Measurements from ENCODE around the gene PPBP. TPM values are rescaled to one million over a fixed set of nuclear protein-coding genes. Genes with fewer than 3 reads are reported as not detected.

Gene PPBP
- not detected for total RNA-seq (ENCODE audit: unreplicated experiment)
- long read RNA-seq, result 0 reads

GRCh38 chr4:73988061-73988460, at the start of gene PPBP:
Gene PPBP, minus strand, starts transcription at chr4:73988190. Its CDS starts 87 bp downstream, at chr4:73988103.
- H3K27ac Mint-ChIP-seq (ENCODE audit: unreplicated experiment), result no peak within 1 kb of the TSS
- no peak within 1 kb of the TSS for H3K4me3 Mint-ChIP-seq (ENCODE audit: unreplicated experiment)
- H3K4me1 Mint-ChIP-seq (ENCODE audit: unreplicated experiment), result peaks cover 7% of the 10 kb centered on the region
- no peak for TF ChIP-seq CTCF (IDR thresholded peaks at IDR 0.05; ENCODE audit: unreplicated experiment)
- peaks cover under 1% of the 10 kb centered on the region for H3K27me3 Mint-ChIP-seq (ENCODE audit: unreplicated experiment)
- H3K9me3 Mint-ChIP-seq (ENCODE audit: unreplicated experiment), result no peaks in the 10 kb centered on the region
- no peak for DNase-seq (ENCODE audit: low spot score)
- no peaks in the 10 kb centered on the region for H3K36me3 Mint-ChIP-seq (ENCODE audit: low read depth, unreplicated experiment)

- no peak for TF ChIP-seq CTCF (IDR thresholded peaks at IDR 0.05; ENCODE audit: unreplicated experiment)
- no peak for DNase-seq (ENCODE audit: low spot score)
- peak overlapping the region; percentile 93 for H3K4me3 Mint-ChIP-seq (ENCODE audit: unreplicated experiment)
- H3K9me3 Mint-ChIP-seq (ENCODE audit: unreplicated experiment), result no peaks in the 10 kb centered on the region
- H3K27ac Mint-ChIP-seq (ENCODE audit: unreplicated experiment), result no peak overlapping the region
- H3K27me3 Mint-ChIP-seq (ENCODE audit: unreplicated experiment), result no peaks in the 10 kb centered on the region
- H3K4me1 Mint-ChIP-seq (ENCODE audit: unreplicated experiment), result peaks cover 18% of the 10 kb centered on the region
- H3K36me3 Mint-ChIP-seq (ENCODE audit: low read depth, unreplicated experiment), result no peaks in the 10 kb centered on the region
Observed at GRCh38 chr4:74037076-74037955, 49.3 kb upstream of the PPBP start.

DNA sequence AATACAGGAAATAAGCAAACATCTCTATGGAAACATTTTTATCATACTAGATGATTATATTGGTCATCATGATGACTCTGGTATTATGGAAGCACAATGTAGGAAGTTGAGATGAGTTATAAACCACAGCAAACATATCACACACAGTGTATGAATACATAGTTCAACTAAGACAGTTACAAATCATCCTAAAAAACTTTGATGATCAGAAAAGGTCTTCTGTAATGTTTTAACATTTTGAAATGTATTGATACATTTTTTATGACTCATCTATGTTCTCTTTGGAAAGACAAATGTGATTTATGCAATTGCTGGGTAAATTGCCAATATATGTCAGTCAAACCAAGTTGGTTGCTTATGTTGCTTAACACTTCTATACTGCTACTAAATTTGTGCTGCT, 45.7 kb upstream of the PPBP start:
- no peaks in the 10 kb centered on the region for H3K9me3 Mint-ChIP-seq (ENCODE audit: unreplicated experiment)
- TF ChIP-seq CTCF (IDR thresholded peaks at IDR 0.05; ENCODE audit: unreplicated experiment), result no peak
- peaks cover 11% of the 10 kb centered on the region for H3K4me1 Mint-ChIP-seq (ENCODE audit: unreplicated experiment)
- no peak for DNase-seq (ENCODE audit: low spot score)
- H3K36me3 Mint-ChIP-seq (ENCODE audit: low read depth, unreplicated experiment), result no peaks in the 10 kb centered on the region
- H3K27ac Mint-ChIP-seq (ENCODE audit: unreplicated experiment), result no peak overlapping the region
- no peak overlapping the region for H3K4me3 Mint-ChIP-seq (ENCODE audit: unreplicated experiment)
- no peaks in the 10 kb centered on the region for H3K27me3 Mint-ChIP-seq (ENCODE audit: unreplicated experiment)

GRCh38 chr4:74032064-74032463, 44.1 kb upstream of the PPBP start:
- no peaks in the 10 kb centered on the region for H3K27me3 Mint-ChIP-seq (ENCODE audit: unreplicated experiment)
- H3K27ac Mint-ChIP-seq (ENCODE audit: unreplicated experiment), result no peak overlapping the region
- no peak for DNase-seq (ENCODE audit: low spot score)
- peaks cover under 1% of the 10 kb centered on the region for H3K4me1 Mint-ChIP-seq (ENCODE audit: unreplicated experiment)
- no peak for TF ChIP-seq CTCF (IDR thresholded peaks at IDR 0.05; ENCODE audit: unreplicated experiment)
- no peak overlapping the region for H3K4me3 Mint-ChIP-seq (ENCODE audit: unreplicated experiment)
- no peaks in the 10 kb centered on the region for H3K36me3 Mint-ChIP-seq (ENCODE audit: low read depth, unreplicated experiment)
- no peaks in the 10 kb centered on the region for H3K9me3 Mint-ChIP-seq (ENCODE audit: unreplicated experiment)

DNA sequence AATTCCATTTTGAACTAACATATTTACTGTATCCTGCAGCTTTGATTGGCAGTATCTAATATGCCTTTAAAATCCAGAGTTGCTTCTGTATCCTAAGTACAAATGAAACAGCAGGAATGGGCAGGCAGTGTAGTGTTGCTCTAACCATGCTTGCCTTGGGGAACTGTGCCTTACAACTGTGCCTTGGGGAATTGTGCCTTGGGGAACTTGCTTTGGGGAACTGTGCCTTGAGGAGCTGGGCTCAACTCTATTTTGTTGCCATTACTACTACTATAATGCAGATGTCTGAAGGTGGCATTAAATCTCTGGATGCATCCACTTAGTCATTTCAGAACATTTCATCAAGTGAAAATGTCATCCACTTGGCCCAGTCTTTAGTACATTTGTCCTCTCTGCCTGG, 43.6 kb upstream of the PPBP start:
- TF ChIP-seq CTCF (IDR thresholded peaks at IDR 0.05; ENCODE audit: unreplicated experiment), result no peak
- no peak for DNase-seq (ENCODE audit: low spot score)
- Mint-ChIP-seq H3K27ac (ENCODE audit: unreplicated experiment) (no peak overlapping the region), H3K4me1 (ENCODE audit: unreplicated experiment) (no peaks in the 10 kb centered on the region), H3K36me3 (ENCODE audit: low read depth, unreplicated experiment) (no peaks in the 10 kb centered on the region), H3K4me3 (ENCODE audit: unreplicated experiment) (no peak overlapping the region), H3K9me3 (ENCODE audit: unreplicated experiment) (no peaks in the 10 kb centered on the region), H3K27me3 (ENCODE audit: unreplicated experiment) (no peaks in the 10 kb centered on the region)

Measured in endothelial cell (in vitro differentiated cells).